Putamen (tissue), 1 donor: Measurements from ENCODE around the gene DAZL.

Source experiments
- DNase-seq: peaks from one replicate; pipeline ENCODE4 v3.0.0-alpha.2; 2016; ENCODE audit warnings: low spot score

Gene DAZL

DNA sequence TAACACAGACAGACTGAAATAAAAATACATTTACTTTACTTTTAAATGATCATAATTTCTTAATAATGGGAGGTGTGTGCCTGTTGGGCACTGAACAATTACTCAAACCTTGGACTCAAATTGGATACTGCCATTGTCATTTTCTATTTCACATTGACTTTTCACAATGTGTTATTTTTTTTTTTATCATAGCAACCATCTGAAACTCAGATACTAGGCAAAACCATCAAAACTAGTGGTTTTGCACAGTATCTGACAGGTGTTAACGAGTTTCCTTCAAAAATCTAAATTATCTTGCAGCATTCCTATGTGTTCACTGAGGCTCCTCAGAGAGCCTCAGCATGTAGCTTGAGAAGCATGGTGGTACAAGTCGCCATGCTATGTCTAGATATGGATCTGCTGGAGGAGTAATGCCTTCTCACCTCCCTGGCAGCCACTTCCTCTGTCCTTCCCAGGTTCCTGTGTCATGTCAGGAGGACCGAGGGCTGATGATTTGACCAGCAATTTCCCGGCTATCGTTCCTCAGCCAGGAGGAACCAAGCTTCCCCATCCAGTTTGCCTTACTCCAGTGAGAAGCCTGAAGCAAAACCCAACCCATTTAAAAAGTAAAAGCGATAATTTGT is 61.9 kb downstream of the DAZL start:
- DNase-seq, result no peak

DNA sequence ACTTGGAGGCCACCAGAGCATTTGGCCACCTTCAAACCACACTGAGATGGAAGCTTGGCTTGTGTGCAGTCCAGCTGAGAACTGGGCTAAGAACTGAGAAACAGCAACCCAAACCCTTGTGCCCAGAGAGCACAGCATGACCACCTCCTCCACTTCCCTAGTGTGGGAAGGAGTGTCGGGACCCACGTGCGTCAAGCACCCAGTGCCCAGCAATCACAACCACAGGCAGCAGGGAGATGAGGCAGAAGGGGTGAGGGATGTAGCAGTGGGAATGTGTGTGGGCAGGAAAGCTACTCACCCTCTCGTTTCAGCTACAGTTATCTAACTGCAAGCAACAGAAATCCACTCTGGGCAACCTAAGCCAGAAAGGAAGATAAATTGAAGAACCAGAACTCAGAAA is 66.7 kb downstream of the DAZL start:
- DNase-seq, result no peak

DNA sequence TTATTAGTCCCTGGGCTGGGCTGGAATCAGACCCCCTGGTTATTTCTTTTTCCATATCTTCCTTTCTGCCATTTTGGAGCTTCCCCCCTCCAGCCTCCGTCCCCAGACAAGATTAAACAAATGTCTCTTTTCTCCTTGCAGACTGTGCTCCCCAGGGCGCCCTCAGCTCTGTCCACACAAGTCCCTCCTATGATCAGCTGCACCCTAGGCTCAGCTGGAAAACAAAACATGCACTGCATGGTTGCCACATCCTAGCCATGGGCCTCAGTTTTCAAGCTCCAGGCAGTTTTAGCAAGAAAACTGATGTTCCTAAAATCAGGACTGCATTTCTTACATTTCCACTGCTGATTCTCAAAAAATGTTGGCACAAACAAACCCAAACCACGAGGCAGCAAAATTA is 68.2 kb downstream of the DAZL start:
- DNase-seq, result no peak
